ENCODE data around the gene CHST8. TPM values are rescaled to one million over a fixed set of nuclear protein-coding genes. Genes with fewer than 3 reads are reported as not detected.

The CHST8 gene
- total and polyA plus RNA-seq, 2 of the 13 experiments (the other 11 are each of a cell fraction or from before 2014, with no cell fraction given): not detected

GRCh38 chr19:33631609-33631973 is 9.8 kb downstream of the CHST8 start (continued):
- no peak for TF ChIP-seq TGIF2 (CRISPR knock-in tag; IDR thresholded peaks at IDR 0.05)
- no peak for TF ChIP-seq TOPORS (CRISPR knock-in tag; IDR thresholded peaks at IDR 0.05)

- H2AFZ ChIP-seq (ENCODE audit: low read length): no peak overlapping the region
- ChIA-PET CTCF (ENCODE audit: low intra/inter-chr PET ratio, low total read pairs) (no interaction called here), POLR2A (no interaction called here)
- H3K9me3 ChIP-seq (ENCODE audit: low read length): no peaks in the 10 kb centered on the region
- intact Hi-C loops (cut with micrococcal nuclease; ENCODE audit: unreplicated experiment): no loop called here
- no peak for TF ChIP-seq MEIS2 (CRISPR knock-in tag; IDR thresholded peaks at IDR 0.05)
- no peak for FAIRE-seq
- no peak overlapping the region for H3K4me3 ChIP-seq (replicated peaks in 1 of 3; ENCODE audit: insufficient read depth in 1 of 3, low read depth in 2 of 3, low read length in 3 of 3)
- in situ Hi-C loops (cut with HindIII; ENCODE audit: extremely low pct_ligation_motif_present, low pct_unique_long_range_greater_than_20kb): no loop called here
- peaks cover 3 to 19% of the 10 kb centered on the region in 2 experiments; a peak in 4 of 5 replicates for H3K27me3 ChIP-seq (ENCODE audit: control insufficient read depth in 1 of 2, insufficient read depth in 2 of 2, low read length in 2 of 2)
- H3K27ac ChIP-seq (ENCODE audit: extremely low read length, insufficient read depth, low read length): no peak overlapping the region
- no peak for DNase-seq (ENCODE audit: low spot score)
- no peak for ATAC-seq
- H3K9ac ChIP-seq (ENCODE audit: insufficient read depth, low read depth, low read length): no peak overlapping the region
- no peaks in the 10 kb centered on the region for H3K79me2 ChIP-seq (ENCODE audit: insufficient read depth, low read length)
- H3K36me3 ChIP-seq (replicated peaks in 1 of 2; ENCODE audit: control insufficient read depth in 1 of 2, insufficient read depth in 2 of 2, low read length in 2 of 2): no peaks in the 10 kb centered on the region
- no TSS peak for BruUV-seq (replicated peaks)
- 23% methylated on average over 9 of the region's 14 CpGs for WGBS (ENCODE audit: low lambda C conversion rate)
- no peaks in the 10 kb centered on the region for H3K4me1 ChIP-seq (ENCODE audit: insufficient read depth, low read length)
- H3K4me2 ChIP-seq (ENCODE audit: low read depth, low read length): no peak overlapping the region
- no peaks in the 10 kb centered on the region for H4K20me1 ChIP-seq (ENCODE audit: insufficient read depth, low read length)
These were observed 12.8 kb downstream of the CHST8 start for GRCh38 chr19:33634361-33635091.

GRCh38 chr19:33638167-33639034 is 16.6 kb downstream of the CHST8 start:
- no TSS peak for BruUV-seq (replicated peaks)
- Histone ChIP-seq H3K27ac (ENCODE audit: extremely low read length, insufficient read depth, low read length) (no peak overlapping the region), H3K4me2 (ENCODE audit: low read depth, low read length) (no peak overlapping the region), H3K9me3 (ENCODE audit: low read length) (no peaks in the 10 kb centered on the region), H2AFZ (ENCODE audit: low read length) (no peak overlapping the region), H3K36me3 (replicated peaks in 1 of 2; ENCODE audit: control insufficient read depth in 1 of 2, insufficient read depth in 2 of 2, low read length in 2 of 2) (no peaks in the 10 kb centered on the region), H3K79me2 (ENCODE audit: insufficient read depth, low read length) (no peaks in the 10 kb centered on the region), H3K9ac (ENCODE audit: insufficient read depth, low read depth, low read length) (no peak overlapping the region), H3K4me3 (replicated peaks in 1 of 3; ENCODE audit: insufficient read depth in 1 of 3, low read depth in 2 of 3, low read length in 3 of 3) (no peak overlapping the region), H4K20me1 (ENCODE audit: insufficient read depth, low read length) (no peaks in the 10 kb centered on the region), H3K27me3 (ENCODE audit: control insufficient read depth in 1 of 2, insufficient read depth in 2 of 2, low read length in 2 of 2) (peaks cover 1 to 11% of the 10 kb centered on the region in 2 experiments; a peak in 2 of 5 replicates), H3K4me1 (ENCODE audit: insufficient read depth, low read length) (no peaks in the 10 kb centered on the region)
- in situ Hi-C loops (cut with HindIII; ENCODE audit: extremely low pct_ligation_motif_present, low pct_unique_long_range_greater_than_20kb) (no loop called here), intact Hi-C loops (cut with micrococcal nuclease; ENCODE audit: unreplicated experiment) (no loop called here)
- ChIA-PET POLR2A (no interaction called here), CTCF (ENCODE audit: low intra/inter-chr PET ratio, low total read pairs) (no interaction called here)
- no peak for ATAC-seq
- 16% methylated on average over 14 of the region's 15 CpGs for WGBS (ENCODE audit: low lambda C conversion rate)
- no peak for FAIRE-seq
- no peak for DNase-seq (ENCODE audit: low spot score)
- TF ChIP-seq NFYC (CRISPR knock-in tag; IDR thresholded peaks at IDR 0.05) (no peak), ZNF609 (CRISPR knock-in tag; IDR thresholded peaks at IDR 0.05; ENCODE audit: borderline replicate concordance) (no peak), TEAD3 (CRISPR knock-in tag; optimal IDR thresholded peaks at IDR 0.05; ENCODE audit: borderline replicate concordance) (no peak), ZNF564 (CRISPR knock-in tag; IDR thresholded peaks at IDR 0.05) (no peak)

All from HepG2 (cell line).